ENCODE data around the gene FBXO22. TPM values are rescaled to one million over a fixed set of nuclear protein-coding genes. Genes with fewer than 3 reads are reported as not detected.

Gene FBXO22
- total and polyA plus RNA-seq, 2 donors (not counting 1 experiment from before 2014, with no cell fraction given) = 27.0 to 75.6 TPM

- no peaks in the 10 kb centered on the region for H3K4me1 ChIP-seq (ENCODE audit: control insufficient read depth, extremely low read depth, insufficient read depth, low read length)
- H3K27me3 ChIP-seq (ENCODE audit: control insufficient read depth, insufficient read depth, low read length) = no peaks in the 10 kb centered on the region
- no peak overlapping the region for H3K4me3 ChIP-seq (replicated peaks in 1 of 4; ENCODE audit: control extremely low read depth in 1 of 4, insufficient read depth in 1 of 4, low read depth in 3 of 4, low read length in 4 of 4)
- peaks cover 6% of the 10 kb centered on the region for H3K36me3 ChIP-seq (ENCODE audit: control insufficient read depth, insufficient read depth, low read length)
- TF ChIP-seq, protein P1, sequence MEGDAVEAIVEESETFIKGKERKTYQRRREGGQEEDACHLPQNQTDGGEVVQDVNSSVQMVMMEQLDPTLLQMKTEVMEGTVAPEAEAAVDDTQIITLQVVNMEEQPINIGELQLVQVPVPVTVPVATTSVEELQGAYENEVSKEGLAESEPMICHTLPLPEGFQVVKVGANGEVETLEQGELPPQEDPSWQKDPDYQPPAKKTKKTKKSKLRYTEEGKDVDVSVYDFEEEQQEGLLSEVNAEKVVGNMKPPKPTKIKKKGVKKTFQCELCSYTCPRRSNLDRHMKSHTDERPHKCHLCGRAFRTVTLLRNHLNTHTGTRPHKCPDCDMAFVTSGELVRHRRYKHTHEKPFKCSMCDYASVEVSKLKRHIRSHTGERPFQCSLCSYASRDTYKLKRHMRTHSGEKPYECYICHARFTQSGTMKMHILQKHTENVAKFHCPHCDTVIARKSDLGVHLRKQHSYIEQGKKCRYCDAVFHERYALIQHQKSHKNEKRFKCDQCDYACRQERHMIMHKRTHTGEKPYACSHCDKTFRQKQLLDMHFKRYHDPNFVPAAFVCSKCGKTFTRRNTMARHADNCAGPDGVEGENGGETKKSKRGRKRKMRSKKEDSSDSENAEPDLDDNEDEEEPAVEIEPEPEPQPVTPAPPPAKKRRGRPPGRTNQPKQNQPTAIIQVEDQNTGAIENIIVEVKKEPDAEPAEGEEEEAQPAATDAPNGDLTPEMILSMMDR (conservative IDR thresholded peaks at IDR 0.05 in 1 of 2, IDR thresholded peaks at IDR 0.05 in 1 of 2; ENCODE audit: low read depth in 1 of 2, low read length in 2 of 2) = no peak
- TF ChIP-seq EZH2 (IDR thresholded peaks at IDR 0.05; ENCODE audit: low read length, missing control alignments) = no peak
- H3K79me2 ChIP-seq (ENCODE audit: control insufficient read depth, insufficient read depth, low read length) = peaks cover 2% of the 10 kb centered on the region
- no peak overlapping the region for H2AFZ ChIP-seq (ENCODE audit: low read length)
- no peak for DNase-seq (ENCODE audit: low read depth in 2 of 2)
- H3K9ac ChIP-seq (ENCODE audit: insufficient read depth, low read length) = no peak overlapping the region
- H4K20me1 ChIP-seq (ENCODE audit: control insufficient read depth, extremely low read depth, insufficient read depth, low read length) = no peaks in the 10 kb centered on the region
- H3K27ac ChIP-seq (ENCODE audit: insufficient read depth, low read length) = no peak overlapping the region
- no peaks in the 10 kb centered on the region for H3K9me3 ChIP-seq (ENCODE audit: control insufficient read depth, insufficient read depth, low read depth, low read length)
- H3K4me2 ChIP-seq (ENCODE audit: extremely low read depth, insufficient read depth, low read length) = no peak overlapping the region
Measured at GRCh38 chr15:75929799-75930565, 26.3 kb downstream of the FBXO22 start.

GRCh38 chr15:75930866-75931265 lies 27.2 kb downstream of the FBXO22 start:
- no peak overlapping the region for H3K4me2 ChIP-seq (ENCODE audit: extremely low read depth, insufficient read depth, low read length)
- no peaks in the 10 kb centered on the region for H3K9me3 ChIP-seq (ENCODE audit: control insufficient read depth, insufficient read depth, low read depth, low read length)
- no peak for DNase-seq (ENCODE audit: low read depth in 2 of 2)
- no peaks in the 10 kb centered on the region for H3K27me3 ChIP-seq (ENCODE audit: control insufficient read depth, insufficient read depth, low read length)
- no peak overlapping the region for H3K27ac ChIP-seq (ENCODE audit: insufficient read depth, low read length)
- H3K4me3 ChIP-seq (replicated peaks in 1 of 4; ENCODE audit: control extremely low read depth in 1 of 4, insufficient read depth in 1 of 4, low read depth in 3 of 4, low read length in 4 of 4) = no peak overlapping the region
- no peaks in the 10 kb centered on the region for H4K20me1 ChIP-seq (ENCODE audit: control insufficient read depth, extremely low read depth, insufficient read depth, low read length)
- no peak overlapping the region for H3K9ac ChIP-seq (ENCODE audit: insufficient read depth, low read length)
- peaks cover 2% of the 10 kb centered on the region for H3K79me2 ChIP-seq (ENCODE audit: control insufficient read depth, insufficient read depth, low read length)
- H2AFZ ChIP-seq (ENCODE audit: low read length) = no peak overlapping the region
- H3K4me1 ChIP-seq (ENCODE audit: control insufficient read depth, extremely low read depth, insufficient read depth, low read length) = no peaks in the 10 kb centered on the region
- no peak for TF ChIP-seq EZH2 (IDR thresholded peaks at IDR 0.05; ENCODE audit: low read length, missing control alignments)
- TF ChIP-seq, protein P1 (conservative IDR thresholded peaks at IDR 0.05 in 1 of 2, IDR thresholded peaks at IDR 0.05 in 1 of 2; ENCODE audit: low read depth in 1 of 2, low read length in 2 of 2) = no peak
- H3K36me3 ChIP-seq (ENCODE audit: control insufficient read depth, insufficient read depth, low read length) = peaks cover 6% of the 10 kb centered on the region

DNA sequence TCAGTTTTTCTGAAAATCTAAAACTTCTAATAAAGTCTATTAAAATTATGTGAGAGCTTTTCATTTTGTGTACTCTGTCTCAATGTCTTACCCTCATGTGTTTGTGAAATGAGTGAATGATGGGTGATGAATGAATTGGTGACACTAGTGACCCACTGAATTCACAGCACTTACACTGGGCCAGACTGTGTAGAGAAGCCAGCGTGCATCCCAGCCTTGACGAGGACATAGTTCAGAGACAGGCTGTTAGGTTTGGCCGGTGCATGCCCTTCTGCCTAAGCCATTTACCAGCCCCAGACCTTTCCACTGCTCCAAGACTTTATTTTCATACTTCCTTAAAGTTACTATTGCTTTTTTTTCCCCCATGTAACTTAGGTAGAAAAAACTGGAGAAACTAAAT lies 38.8 kb downstream of the FBXO22 start:
- Histone ChIP-seq H3K9me3 (ENCODE audit: control insufficient read depth, insufficient read depth, low read depth, low read length) (no peaks in the 10 kb centered on the region), H3K36me3 (ENCODE audit: control insufficient read depth, insufficient read depth, low read length) (no peaks in the 10 kb centered on the region), H3K27ac (ENCODE audit: insufficient read depth, low read length) (no peak overlapping the region), H3K4me2 (ENCODE audit: extremely low read depth, insufficient read depth, low read length) (no peak overlapping the region), H4K20me1 (ENCODE audit: control insufficient read depth, extremely low read depth, insufficient read depth, low read length) (no peaks in the 10 kb centered on the region), H3K4me3 (replicated peaks in 1 of 4; ENCODE audit: control extremely low read depth in 1 of 4, insufficient read depth in 1 of 4, low read depth in 3 of 4, low read length in 4 of 4) (no peak overlapping the region), H3K27me3 (ENCODE audit: control insufficient read depth, insufficient read depth, low read length) (no peaks in the 10 kb centered on the region), H3K79me2 (ENCODE audit: control insufficient read depth, insufficient read depth, low read length) (no peaks in the 10 kb centered on the region), H3K9ac (ENCODE audit: insufficient read depth, low read length) (no peak overlapping the region), H3K4me1 (ENCODE audit: control insufficient read depth, extremely low read depth, insufficient read depth, low read length) (peaks cover 4% of the 10 kb centered on the region), H2AFZ (ENCODE audit: low read length) (no peak overlapping the region)
- TF ChIP-seq EZH2 (IDR thresholded peaks at IDR 0.05; ENCODE audit: low read length, missing control alignments) = no peak
- TF ChIP-seq, protein P1 (conservative IDR thresholded peaks at IDR 0.05 in 1 of 2, IDR thresholded peaks at IDR 0.05 in 1 of 2; ENCODE audit: low read depth in 1 of 2, low read length in 2 of 2) = no peak
- no peak for DNase-seq (ENCODE audit: low read depth in 2 of 2)
